ENCODE measurements around the gene ABCA3. TPM values are rescaled to one million over a fixed set of nuclear protein-coding genes. Genes with fewer than 3 reads are reported as not detected.

ABCA3 gene
- total and polyA plus RNA-seq, 2 of the 8 experiments (the other 6 are each of a cell fraction or from before 2014, with no cell fraction given), result 5.7 to 7.9 TPM

DNA sequence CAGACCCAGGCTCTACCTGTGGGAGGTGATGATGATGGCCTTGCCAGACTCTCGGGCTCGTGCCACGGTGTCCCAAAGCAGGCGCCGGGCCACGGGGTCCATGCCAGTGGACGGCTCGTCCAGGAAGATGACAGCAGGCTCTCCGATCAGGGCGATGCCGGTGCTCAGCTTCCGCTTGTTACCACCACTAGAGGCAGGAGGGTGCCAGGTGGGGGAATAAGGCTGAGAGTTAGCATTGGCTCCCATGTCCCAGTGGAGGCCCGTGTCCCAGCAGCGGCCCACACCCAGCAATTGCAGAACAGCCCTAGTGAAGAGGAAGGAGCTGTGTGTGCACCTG lies 62.3 kb downstream of the ABCA3 start:
- peaks cover 3 to 5% of the 10 kb centered on the region in 2 experiments for H4K20me1 ChIP-seq (replicated peaks in 1 of 2; ENCODE audit: control insufficient read depth in 1 of 2, insufficient read depth in 2 of 2, low read length in 2 of 2)
- peak overlapping the region; percentile 35; the same call in 1 of the 2 replicates for H4K8ac ChIP-seq (ENCODE audit: extremely low read depth, insufficient read depth, low read length)
- H3K36me3 ChIP-seq (ENCODE audit: control insufficient read depth in 2 of 4, insufficient read depth in 4 of 4, low read length in 3 of 4), result no peaks in the 10 kb centered on the region
- no peaks in the 10 kb centered on the region for H3K9me3 ChIP-seq (ENCODE audit: insufficient read depth in 2 of 2, low read depth in 1 of 2, low read length in 1 of 2)
- no peaks in the 10 kb centered on the region; a peak in 1 of 7 replicates for H3K4me1 ChIP-seq (replicated peaks in 1 of 4; ENCODE audit: control insufficient read depth in 3 of 4, insufficient read depth in 4 of 4, low read length in 3 of 4)
- no peak overlapping the region for H2AFZ ChIP-seq (ENCODE audit: low read length)
- no peak overlapping the region for H2BK20ac ChIP-seq (ENCODE audit: low read length)
- DNase-seq (ENCODE audit: low read depth in 1 of 2, low spot score in 2 of 2) (no peak), FAIRE-seq (no peak)
- no peaks in the 10 kb centered on the region for H3K23me2 ChIP-seq (ENCODE audit: low read depth, low read length)
- 88% methylated on average over 13 of the region's 14 CpGs; no CpG with 5 or more reads in 1 of the 2 experiments for WGBS, 2 experiments (ENCODE audit: extremely low coverage in 1 of 2, insufficient coverage in 1 of 2, insufficient read length in 1 of 2, insufficient replicate concordance in 2 of 2, low coverage in 1 of 2, low lambda C conversion rate in 2 of 2, missing lambda C conversion rate in 1 of 2)
- no peak overlapping the region for H4K5ac ChIP-seq (ENCODE audit: insufficient read length, low read depth, low read length)
- ChIA-PET POLR2A (ENCODE audit: partially characterized antibody) (interaction anchor here (0.6 to 3.6 kb wide), 11 partner anchors 8 to 325 kb away, joined by 3 to 29 read pairs (median 4); partner anchors contain the start of genes ECI1 and TRAF7), CTCF (ENCODE audit: partially characterized antibody) (interaction anchor here (0.6 to 4.8 kb wide), 15 partner anchors 8 to 223 kb away, joined by 3 to 30 read pairs (median 3); no protein-coding TSS in a partner anchor)
- no peak overlapping the region for H2BK15ac ChIP-seq (ENCODE audit: low read length)
- H2BK120ac ChIP-seq (replicated peaks; ENCODE audit: low read depth, low read length), result no peak overlapping the region
- no peak overlapping the region for H3K56ac ChIP-seq (replicated peaks; ENCODE audit: insufficient read length, low read depth, low read length)
- no peak overlapping the region for H3K4ac ChIP-seq (replicated peaks; ENCODE audit: insufficient read length, low read depth, low read length)
- no peak overlapping the region for H4K91ac ChIP-seq (replicated peaks; ENCODE audit: insufficient read length, low read length)
- no peak overlapping the region for H2BK12ac ChIP-seq (ENCODE audit: low read depth, low read length)
- H3K27ac ChIP-seq (ENCODE audit: low read depth, low read length), result no peak overlapping the region
- H2AK5ac ChIP-seq (ENCODE audit: low read depth, low read length), result no peak overlapping the region
- TF ChIP-seq GABPA (IDR thresholded peaks at IDR 0.05; ENCODE audit: borderline replicate concordance, insufficient read depth, low read length), result peak; percentile 54; the same call in 1 of the 2 replicates
- no peak for TF ChIP-seq TBP (IDR thresholded peaks at IDR 0.05; ENCODE audit: low read depth, low read length)
- TF ChIP-seq EZH2 (IDR thresholded peaks at IDR 0.05; ENCODE audit: low read depth, low read length, severe bottlenecking), result no peak
- no peak for TF ChIP-seq TAF7 (optimal IDR thresholded peaks at IDR 0.05; ENCODE audit: borderline replicate concordance, low read depth, low read length)
- peak; percentile 38 to 48 for TF ChIP-seq RAD21 (IDR thresholded peaks at IDR 0.05 in 1 of 2, conservative IDR thresholded peaks at IDR 0.05 in 1 of 2; ENCODE audit: low read depth in 2 of 2, low read length in 2 of 2)
- no peak for TF ChIP-seq ASH2L (IDR thresholded peaks at IDR 0.05; ENCODE audit: low read length)
- TF ChIP-seq, protein P1, sequence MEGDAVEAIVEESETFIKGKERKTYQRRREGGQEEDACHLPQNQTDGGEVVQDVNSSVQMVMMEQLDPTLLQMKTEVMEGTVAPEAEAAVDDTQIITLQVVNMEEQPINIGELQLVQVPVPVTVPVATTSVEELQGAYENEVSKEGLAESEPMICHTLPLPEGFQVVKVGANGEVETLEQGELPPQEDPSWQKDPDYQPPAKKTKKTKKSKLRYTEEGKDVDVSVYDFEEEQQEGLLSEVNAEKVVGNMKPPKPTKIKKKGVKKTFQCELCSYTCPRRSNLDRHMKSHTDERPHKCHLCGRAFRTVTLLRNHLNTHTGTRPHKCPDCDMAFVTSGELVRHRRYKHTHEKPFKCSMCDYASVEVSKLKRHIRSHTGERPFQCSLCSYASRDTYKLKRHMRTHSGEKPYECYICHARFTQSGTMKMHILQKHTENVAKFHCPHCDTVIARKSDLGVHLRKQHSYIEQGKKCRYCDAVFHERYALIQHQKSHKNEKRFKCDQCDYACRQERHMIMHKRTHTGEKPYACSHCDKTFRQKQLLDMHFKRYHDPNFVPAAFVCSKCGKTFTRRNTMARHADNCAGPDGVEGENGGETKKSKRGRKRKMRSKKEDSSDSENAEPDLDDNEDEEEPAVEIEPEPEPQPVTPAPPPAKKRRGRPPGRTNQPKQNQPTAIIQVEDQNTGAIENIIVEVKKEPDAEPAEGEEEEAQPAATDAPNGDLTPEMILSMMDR (IDR thresholded peaks at IDR 0.05; ENCODE audit: control extremely low read depth in 1 of 3, insufficient read depth in 1 of 3, low read depth in 1 of 3, low read length in 3 of 3), result peak; percentile 53 to 66 (median 54)
- no peaks in the 10 kb centered on the region for H3K79me1 ChIP-seq (ENCODE audit: low read depth, low read length)
- H3K4me2 ChIP-seq (ENCODE audit: insufficient read depth in 1 of 2, low read depth in 2 of 2, low read length in 2 of 2), result no peak overlapping the region
- H2BK5ac ChIP-seq (ENCODE audit: low read depth, low read length), result 0 out of 2 replicates have a peak overlapping the region, but pooled peaks have one; percentile 8
- no peak overlapping the region for H3K9ac ChIP-seq (replicated peaks in 1 of 4; ENCODE audit: extremely low read depth in 1 of 4, low read depth in 3 of 4, low read length in 3 of 4)
- H3K27me3 ChIP-seq (replicated peaks in 1 of 4; ENCODE audit: control insufficient read depth in 3 of 4, extremely low read depth in 1 of 4, insufficient read depth in 3 of 4, low read length in 3 of 4), result no peaks in the 10 kb centered on the region
- H3K23ac ChIP-seq (ENCODE audit: insufficient read length), result no peak overlapping the region
- H3K18ac ChIP-seq (ENCODE audit: extremely low read depth, low read length), result no peak overlapping the region
- H3K4me3 ChIP-seq (ENCODE audit: extremely low read depth in 1 of 4, insufficient read depth in 2 of 4, low read depth in 3 of 4, low read length in 4 of 4), result no peak overlapping the region
- H3K14ac ChIP-seq (ENCODE audit: insufficient read length), result no peak overlapping the region
- H3K79me2 ChIP-seq (ENCODE audit: control insufficient read depth in 1 of 2, insufficient read depth in 2 of 2, low read length in 2 of 2), result no peaks in the 10 kb centered on the region

Data from H1 (cell line).